Type B pancreatic cell (in vitro differentiated cells): Measurements from ENCODE around the gene CRLF2. TPM values are rescaled to one million over a fixed set of nuclear protein-coding genes. Genes with fewer than 3 reads are reported as not detected.
"Not testable (repeated sequence)": the region's sequence is repeated elsewhere in the genome, so short reads cannot be mapped to it uniquely, and the experiment has no call there.

Source experiments
- DNase-seq: peaks from one replicate; pipeline ENCODE4 v3.0.0; 2021; ENCODE audit warnings: mixed read lengths; ENCODE audit not compliant: unreplicated experiment; ENCODE audit errors: extremely low spot score
- H3K27ac Mint-ChIP-seq: 2 replicates; pipeline ENCODE4 v1.8.0; 2021; ENCODE audit warnings: mild to moderate bottlenecking, mixed read lengths
- H3K27me3 Mint-ChIP-seq: 2 replicates; pipeline ENCODE4 v1.8.0; 2021; ENCODE audit warnings: mixed read lengths
- H3K36me3 Mint-ChIP-seq: 2 replicates; pipeline ENCODE4 v1.8.0; 2021; ENCODE audit warnings: mixed read lengths
- H3K4me1 Mint-ChIP-seq: one replicate; pipeline ENCODE4 v1.8.0; 2021; ENCODE audit warnings: mixed read lengths; ENCODE audit not compliant: unreplicated experiment
- H3K4me3 Mint-ChIP-seq: 2 replicates; pipeline ENCODE4 v1.8.0; 2021; ENCODE audit warnings: mild to moderate bottlenecking, mixed read lengths
- H3K9me3 Mint-ChIP-seq: 2 replicates; pipeline ENCODE4 v1.8.0; 2021; ENCODE audit warnings: mixed read lengths
- total RNA-seq: library from RNA; stranded (reverse); gene quantifications from 2 replicates; pipeline ENCODE4 v1.2.1, GENCODE V29; 2021; ENCODE audit warnings: low replicate concordance
- TF ChIP-seq, protein P1 (sequence below): fragments of 200-600 bp; sonication (generic); conservative IDR thresholded peaks from 2 replicates; pipeline ENCODE4 v1.5.0; 2021; ENCODE audit warnings: antibody characterized with exemption, mild to moderate bottlenecking

The CRLF2 gene
- total RNA-seq, 1 donor from 2014 or later, result not detected

DNA sequence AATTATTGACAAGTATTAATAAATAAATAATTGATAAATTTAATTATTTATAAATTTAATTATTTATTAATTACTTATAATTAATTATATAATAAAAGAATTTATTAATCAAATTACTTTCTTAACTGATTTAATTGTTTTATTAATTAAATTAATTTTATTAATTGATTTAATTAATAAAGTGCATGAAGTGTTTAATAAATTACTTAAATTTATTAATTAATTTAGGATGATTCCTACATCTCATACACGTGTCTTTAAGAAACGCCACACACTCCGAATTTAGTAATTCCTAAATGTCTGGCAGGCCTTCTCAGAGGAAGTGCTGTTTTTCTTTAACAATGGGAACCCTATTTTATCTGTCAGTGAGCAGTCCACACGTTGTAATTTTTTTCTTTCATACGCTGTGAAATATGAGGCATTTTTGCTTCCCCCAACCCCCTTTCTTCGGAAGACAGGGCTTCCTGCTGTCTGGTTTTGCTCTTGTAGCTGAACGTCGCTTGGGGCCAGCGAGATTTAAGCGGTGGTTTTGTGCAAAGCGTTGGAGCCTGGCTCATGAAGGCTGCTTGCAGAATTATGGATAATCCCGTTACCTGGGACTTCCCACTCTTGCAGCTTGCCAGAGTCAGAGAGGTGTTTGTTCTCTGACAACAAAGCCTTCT is 46.8 kb downstream of the CRLF2 start:
- Mint-ChIP-seq H3K9me3 (no peaks in the 10 kb centered on the region), H3K4me1 (peaks cover 13% of the 10 kb centered on the region), H3K4me3 (peak overlapping the region; percentile 78), H3K27ac (peak overlapping the region; percentile 81), H3K27me3 (peaks cover 23% of the 10 kb centered on the region), H3K36me3 (no peaks in the 10 kb centered on the region)
- TF ChIP-seq, protein P1, sequence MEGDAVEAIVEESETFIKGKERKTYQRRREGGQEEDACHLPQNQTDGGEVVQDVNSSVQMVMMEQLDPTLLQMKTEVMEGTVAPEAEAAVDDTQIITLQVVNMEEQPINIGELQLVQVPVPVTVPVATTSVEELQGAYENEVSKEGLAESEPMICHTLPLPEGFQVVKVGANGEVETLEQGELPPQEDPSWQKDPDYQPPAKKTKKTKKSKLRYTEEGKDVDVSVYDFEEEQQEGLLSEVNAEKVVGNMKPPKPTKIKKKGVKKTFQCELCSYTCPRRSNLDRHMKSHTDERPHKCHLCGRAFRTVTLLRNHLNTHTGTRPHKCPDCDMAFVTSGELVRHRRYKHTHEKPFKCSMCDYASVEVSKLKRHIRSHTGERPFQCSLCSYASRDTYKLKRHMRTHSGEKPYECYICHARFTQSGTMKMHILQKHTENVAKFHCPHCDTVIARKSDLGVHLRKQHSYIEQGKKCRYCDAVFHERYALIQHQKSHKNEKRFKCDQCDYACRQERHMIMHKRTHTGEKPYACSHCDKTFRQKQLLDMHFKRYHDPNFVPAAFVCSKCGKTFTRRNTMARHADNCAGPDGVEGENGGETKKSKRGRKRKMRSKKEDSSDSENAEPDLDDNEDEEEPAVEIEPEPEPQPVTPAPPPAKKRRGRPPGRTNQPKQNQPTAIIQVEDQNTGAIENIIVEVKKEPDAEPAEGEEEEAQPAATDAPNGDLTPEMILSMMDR, result no peak
- DNase-seq, result peak; percentile 49

DNA sequence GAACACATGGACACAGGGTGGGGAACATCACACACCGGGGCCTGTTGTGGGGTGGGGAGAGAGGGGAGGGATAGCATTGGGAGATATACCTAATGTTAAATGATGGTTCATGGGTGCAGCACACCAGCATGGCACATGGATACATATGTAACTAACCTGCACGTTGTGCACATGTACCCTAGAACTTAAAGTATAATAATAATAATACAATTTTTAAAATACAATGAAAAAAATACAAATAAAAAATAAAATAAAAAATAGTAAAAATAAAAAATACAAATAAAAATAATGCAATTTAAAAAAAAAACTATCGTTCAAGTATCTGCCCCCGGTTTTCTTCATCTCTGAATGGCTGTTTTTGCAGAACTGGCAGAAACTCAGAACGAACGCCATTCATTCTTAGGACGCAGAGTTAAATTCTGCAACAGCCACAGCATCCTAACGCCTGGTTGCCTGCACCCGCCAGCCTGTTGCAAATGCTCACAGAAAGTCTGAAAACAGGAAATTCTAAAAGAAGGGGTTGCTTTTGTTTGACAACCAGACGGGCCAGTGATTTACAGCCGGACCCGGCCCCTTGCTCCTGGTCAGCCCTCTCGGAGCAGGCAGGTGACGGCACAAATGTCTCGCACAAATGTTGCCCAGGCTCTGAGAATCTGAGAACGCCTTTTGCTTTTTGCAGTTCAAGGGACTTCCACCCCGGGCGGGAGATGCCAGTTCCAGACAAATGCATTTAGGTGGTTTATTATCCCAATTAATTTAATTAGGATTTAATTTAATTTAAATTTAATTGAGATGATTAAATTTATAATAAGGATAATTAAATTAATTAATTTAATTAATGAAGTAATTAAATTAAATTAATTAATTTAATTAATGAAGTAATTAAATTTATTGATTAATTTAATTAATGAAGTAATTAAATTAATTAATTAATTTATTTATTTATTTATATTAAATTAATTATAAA is 47.8 kb downstream of the CRLF2 start:
- TF ChIP-seq, protein P1, result no peak
- H3K9me3 Mint-ChIP-seq, result no peaks in the 10 kb centered on the region
- H3K27ac Mint-ChIP-seq, result no peak overlapping the region
- peaks cover 8% of the 10 kb centered on the region for H3K4me1 Mint-ChIP-seq
- DNase-seq, result peak; percentile 58
- H3K36me3 Mint-ChIP-seq, result no peaks in the 10 kb centered on the region
- H3K4me3 Mint-ChIP-seq, result peak overlapping the region; percentile 59
- peaks cover 17% of the 10 kb centered on the region for H3K27me3 Mint-ChIP-seq

GRCh38 chrX:1163231-1163630 is 49.2 kb downstream of the CRLF2 start:
- no peaks in the 10 kb centered on the region for H3K36me3 Mint-ChIP-seq
- peaks cover 19% of the 10 kb centered on the region for H3K27me3 Mint-ChIP-seq
- peaks cover 8% of the 10 kb centered on the region for H3K4me1 Mint-ChIP-seq
- H3K4me3 Mint-ChIP-seq, result peak overlapping the region; percentile 57
- TF ChIP-seq, protein P1, result no peak
- H3K27ac Mint-ChIP-seq, result no peak overlapping the region
- DNase-seq, result peak; percentile 32
- H3K9me3 Mint-ChIP-seq, result no peaks in the 10 kb centered on the region

- Mint-ChIP-seq H3K27ac (no peak overlapping the region), H3K36me3 (no peaks in the 10 kb centered on the region), H3K27me3 (peaks cover 19% of the 10 kb centered on the region), H3K4me1 (peaks cover 6% of the 10 kb centered on the region), H3K9me3 (no peaks in the 10 kb centered on the region), H3K4me3 (no peak overlapping the region)
- peak; percentile 16 for DNase-seq
- TF ChIP-seq, protein P1, result no peak
These were observed 50.1 kb downstream of the CRLF2 start for GRCh38 chrX:1162119-1162916.

DNA sequence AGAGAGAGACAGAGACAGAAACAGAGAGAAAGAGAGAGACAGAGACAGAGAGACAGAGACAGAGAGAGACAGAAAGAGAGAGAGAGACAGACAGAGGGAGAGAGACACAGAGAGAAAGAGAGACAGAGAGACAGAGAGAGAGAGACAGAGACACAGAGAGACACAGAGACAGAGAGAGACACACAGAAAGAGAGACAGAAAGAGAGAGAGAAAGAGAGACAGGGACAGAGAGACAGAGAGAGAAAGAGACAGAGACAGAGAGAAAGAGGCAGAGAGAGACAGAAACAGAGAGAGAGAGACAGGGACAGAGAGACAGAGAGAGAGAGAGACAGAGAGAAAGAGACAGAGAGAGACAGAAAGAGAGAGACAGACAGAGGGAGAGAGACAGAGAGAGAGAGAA is 52.9 kb downstream of the CRLF2 start:
- H3K36me3 Mint-ChIP-seq, result no peaks in the 10 kb centered on the region
- no peak overlapping the region for H3K27ac Mint-ChIP-seq
- no peak for DNase-seq
- no peaks in the 10 kb centered on the region for H3K9me3 Mint-ChIP-seq
- no peaks in the 10 kb centered on the region for H3K4me1 Mint-ChIP-seq
- TF ChIP-seq, protein P1, result no peak
- no peak overlapping the region for H3K4me3 Mint-ChIP-seq
- H3K27me3 Mint-ChIP-seq, result peaks cover 12% of the 10 kb centered on the region

GRCh38 chrX:1156681-1157455 is 55.6 kb downstream of the CRLF2 start:
- H3K27ac Mint-ChIP-seq, H3K9me3 Mint-ChIP-seq, H3K4me1 Mint-ChIP-seq, H3K27me3 Mint-ChIP-seq, H3K4me3 Mint-ChIP-seq, H3K36me3 Mint-ChIP-seq: not testable (repeated sequence)
- peak; percentile 36 for DNase-seq
